NCI-H146 treated with DMSO at 0.1 percent for 48 hours (cell line): Measurements from ENCODE around the gene EFCAB8.
"Not testable (repeated sequence)": the region's sequence is repeated elsewhere in the genome, so short reads cannot be mapped to it uniquely, and the experiment has no call there.

Source experiments
- DNase-seq: peaks from one replicate; lab custom pipeline; 2025; ENCODE audit not compliant: unreplicated experiment; lab: John Stamatoyannopoulos, UW

The EFCAB8 gene

DNA sequence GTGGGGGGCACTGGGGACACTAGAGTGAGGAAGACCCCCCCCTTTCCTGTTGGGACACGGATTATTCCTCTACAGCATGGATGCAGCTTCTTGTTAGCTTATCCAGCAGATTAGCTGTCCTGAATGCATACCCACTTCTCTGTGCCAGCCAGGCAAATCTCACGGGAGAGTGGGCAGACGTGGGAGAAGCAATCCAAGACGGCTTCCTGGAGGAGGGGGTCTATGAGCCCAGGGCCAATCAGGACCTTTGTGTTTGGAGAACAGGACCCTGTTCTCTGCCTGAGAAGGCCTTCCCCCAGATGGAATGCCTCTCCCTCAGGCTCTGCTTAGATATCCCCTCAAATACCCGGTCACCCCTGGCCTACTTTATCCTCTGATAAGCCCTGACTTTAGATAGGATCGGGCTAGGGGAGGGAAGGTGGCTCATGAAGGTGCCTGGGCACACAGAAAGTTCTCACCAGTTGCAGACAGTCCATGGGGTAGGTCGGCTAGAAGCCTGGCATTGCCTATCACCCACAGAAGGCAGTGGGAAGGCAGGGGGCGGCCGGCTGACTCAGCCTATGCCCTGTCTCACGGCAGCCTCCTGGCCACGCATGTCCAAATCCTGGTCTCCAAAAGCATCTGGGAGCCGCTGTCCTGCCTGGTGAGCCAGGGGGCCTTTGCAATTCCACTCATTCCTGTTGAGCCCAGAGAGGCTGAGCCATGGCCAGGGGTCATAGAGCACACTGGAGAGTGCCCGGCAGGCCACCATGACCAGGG lies 110.8 kb downstream of the EFCAB8 start:
- DNase-seq, result no peak

DNA sequence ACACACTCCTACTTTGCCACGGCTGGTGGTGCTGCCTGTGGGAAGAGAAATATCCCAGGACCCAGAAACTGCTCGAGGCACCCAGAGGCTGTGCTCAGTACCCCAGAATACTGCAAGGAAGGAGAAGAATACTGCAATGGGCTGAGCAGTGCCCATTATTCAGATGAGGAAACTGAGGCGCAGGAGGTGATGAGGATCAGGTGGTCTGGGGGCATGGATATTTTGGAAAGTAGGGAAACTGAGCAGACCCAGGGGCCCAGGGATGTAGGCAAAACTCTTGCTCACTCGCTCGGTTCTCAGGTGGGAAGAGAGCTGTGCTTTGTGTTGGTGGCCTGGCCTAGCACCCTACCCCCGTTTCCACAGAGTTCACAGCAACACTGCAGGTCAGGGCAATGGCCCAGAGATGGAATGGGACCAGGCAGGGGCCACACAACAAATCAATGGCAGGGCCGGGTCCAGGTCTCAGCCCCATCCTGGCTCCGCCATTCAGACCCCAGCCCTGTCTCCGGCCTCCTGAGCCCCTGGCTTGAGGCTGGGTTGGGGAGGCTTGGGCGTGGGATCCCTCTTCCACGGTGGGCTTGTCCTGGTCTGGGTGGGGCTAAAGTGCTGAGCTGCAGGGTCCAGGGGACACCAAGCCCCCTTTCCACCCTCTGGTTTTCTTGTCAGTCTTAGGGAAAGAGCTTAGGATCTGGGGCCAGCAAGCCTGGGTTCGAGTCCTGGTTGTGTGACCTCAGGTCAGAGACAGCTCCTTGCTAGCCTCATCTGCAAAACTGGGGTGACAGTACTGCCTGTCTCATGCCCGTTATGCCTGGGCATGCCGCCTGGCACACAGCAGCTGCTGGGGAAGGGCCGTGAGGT lies 111.6 kb downstream of the EFCAB8 start:
- DNase-seq, result no peak

DNA sequence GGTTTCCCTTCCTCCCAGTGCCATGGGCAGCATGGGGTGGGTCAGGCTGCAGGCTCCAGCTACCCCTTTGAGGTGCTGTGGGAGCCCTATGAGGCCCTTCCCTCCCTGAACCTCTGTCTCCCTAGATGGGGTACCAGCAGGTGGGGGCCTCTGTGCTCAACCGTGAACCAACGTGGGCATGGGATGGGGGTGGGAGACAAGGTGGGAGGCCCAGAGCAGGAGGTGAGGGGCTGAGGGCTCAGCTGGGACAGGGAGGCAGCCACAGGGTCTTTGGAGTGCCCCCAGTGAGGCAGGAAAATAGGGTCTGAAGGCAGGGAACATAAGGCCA lies 112.2 kb downstream of the EFCAB8 start:
- DNase-seq, result no peak

DNA sequence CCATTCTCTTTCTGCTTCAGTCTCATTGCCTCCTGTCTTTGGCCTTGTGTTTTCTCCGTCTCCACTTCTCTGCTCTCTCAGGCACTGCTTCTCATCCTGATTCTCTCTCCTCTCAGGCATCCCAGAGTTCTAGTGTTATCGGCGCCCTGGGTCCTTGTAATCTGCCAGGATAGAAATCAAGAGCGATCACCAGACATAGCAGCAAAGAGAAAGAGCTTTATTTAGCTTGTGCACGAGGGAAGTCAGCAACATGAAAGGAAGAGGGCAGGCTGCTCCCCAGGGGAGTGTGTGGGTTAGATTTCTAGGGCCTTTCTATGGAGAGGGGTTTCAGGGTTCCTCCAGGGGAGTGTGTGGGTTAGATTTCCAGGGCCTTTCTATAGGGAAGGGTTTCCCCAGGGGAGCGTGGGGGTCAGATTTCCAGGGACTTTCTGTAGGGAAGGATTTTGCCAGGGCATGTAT lies 113.0 kb downstream of the EFCAB8 start:
- no peak for DNase-seq

DNA sequence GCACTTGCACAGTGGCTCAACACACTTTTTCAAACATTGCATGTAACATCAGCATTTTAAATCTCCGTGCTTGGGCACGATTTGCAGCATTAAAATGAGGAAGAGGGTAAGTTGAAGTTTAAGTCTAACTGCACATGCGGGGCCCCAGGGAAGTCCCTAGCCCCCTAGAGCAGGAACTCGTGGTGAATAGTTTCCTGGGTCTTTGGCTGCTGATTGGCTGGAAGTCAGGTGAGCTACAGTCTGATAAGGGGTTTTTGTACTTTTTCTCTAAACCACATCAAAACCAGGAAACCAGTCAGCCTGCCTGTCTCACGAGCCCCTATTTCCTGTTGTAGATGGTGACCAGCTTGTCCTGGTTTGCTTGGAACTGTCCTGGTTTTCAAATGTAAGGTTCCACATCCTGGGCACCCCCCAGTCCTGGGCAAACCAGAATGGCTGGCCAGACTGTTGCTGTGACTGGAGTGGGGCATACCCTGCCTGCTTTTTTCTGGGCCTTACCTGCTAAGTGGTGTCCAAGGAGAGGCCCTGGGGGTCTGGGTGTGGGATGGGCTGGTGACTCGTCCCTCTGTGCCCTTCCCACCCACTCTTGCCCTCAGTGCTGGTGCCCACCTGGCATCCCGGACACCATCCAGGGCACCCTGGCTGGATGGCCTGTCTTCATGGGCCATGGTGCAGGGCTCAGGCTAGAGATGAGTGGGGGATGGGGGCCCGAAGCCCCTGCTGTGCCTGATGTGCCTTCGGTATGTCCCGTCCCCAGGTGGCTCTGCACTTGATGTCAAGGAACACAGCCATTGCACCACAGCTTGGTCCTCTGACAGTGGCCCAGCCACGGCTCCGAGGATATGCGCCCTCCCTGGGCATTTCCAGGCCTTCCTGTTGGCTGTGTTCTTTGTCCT lies 113.7 kb downstream of the EFCAB8 start:
- no peak for DNase-seq

DNA sequence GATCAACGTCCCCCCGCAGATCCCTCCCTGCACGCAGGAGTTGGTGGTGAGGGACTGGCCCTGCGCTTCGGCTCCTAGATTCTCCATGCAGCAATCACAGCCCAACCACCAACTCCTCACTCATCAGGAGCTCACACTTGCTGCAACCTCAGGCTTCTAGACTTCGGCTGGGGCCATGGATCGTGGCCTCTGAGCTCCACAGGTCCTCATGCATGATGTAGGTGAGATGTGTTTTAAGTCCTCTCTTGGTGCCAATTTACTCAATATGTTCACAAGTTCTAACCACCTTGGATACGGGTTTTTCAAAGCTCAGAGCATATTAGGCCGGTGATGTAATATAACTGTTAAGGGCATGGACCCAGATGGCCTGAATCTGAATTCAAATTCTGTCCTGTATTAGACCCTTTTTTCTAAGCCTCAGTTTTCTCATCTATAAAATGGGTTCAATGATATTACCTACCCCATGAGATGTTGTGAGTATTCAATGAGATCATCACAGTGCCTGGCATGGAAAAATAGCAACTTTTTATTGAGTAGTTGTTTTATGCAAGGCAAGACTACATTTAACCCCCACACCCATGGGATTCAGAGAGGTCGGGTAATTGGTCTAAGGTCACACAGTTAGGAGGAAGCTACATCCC lies 114.5 kb downstream of the EFCAB8 start:
- no peak for DNase-seq

DNA sequence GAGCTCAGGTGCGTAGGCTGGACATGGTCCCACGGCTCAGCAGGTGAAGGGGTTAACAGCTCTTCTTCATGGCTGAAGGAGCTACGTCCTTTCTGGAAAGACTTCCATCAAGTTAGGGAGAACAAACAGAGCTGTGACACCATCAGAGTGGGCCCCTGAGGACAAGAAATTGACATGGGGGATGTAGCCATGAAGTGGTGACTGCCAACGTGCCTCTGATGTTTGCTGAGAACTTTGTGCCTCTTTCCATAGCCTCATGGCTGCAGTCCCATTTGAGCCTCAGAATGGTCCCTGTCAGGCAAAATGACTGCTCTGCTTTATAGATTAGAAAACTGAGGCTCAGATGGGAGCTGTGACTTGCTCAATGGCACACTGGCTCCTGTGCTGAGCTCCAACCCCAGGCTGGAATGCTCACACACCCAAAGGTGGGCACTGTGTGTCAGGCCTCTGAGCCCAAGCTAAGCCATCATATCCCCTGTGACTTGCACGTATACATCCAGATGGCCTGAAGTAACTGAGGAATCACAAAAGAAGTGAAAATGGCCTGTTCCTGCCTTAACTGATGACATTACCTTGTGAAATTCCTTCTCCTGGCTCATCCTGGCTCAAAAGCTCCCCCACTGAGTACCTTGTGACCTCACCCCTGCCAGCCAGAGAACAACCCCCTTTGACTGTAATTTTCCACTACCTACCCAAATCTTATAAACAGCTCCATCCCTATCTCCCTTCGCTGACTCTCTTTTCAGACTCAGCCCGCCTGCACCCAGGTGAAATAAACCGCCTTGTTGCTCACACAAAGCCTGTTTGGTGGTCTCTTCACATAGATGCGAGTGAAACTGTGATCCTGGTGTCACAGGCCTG lies 115.7 kb downstream of the EFCAB8 start:
- DNase-seq, result not testable (repeated sequence)

DNA sequence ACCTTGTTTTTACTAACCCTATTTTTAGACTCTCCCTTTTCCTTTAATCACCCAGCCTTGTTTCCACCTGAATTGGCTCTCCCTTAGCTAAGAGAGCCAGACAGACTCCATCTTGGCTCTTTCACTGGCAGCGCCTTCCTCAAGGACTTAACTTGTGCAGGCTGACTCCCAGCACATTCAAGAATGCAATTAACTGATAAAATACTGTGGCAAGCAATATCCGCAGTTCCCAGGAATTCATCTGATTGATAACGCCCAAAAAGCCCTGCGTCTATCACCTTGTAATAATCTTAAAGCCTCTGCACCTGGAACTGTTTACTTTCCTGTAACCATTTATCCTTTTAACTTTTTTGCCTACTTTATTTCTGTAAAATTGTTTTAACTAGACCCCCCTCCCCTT lies 116.4 kb downstream of the EFCAB8 start:
- not testable (repeated sequence) for DNase-seq

DNA sequence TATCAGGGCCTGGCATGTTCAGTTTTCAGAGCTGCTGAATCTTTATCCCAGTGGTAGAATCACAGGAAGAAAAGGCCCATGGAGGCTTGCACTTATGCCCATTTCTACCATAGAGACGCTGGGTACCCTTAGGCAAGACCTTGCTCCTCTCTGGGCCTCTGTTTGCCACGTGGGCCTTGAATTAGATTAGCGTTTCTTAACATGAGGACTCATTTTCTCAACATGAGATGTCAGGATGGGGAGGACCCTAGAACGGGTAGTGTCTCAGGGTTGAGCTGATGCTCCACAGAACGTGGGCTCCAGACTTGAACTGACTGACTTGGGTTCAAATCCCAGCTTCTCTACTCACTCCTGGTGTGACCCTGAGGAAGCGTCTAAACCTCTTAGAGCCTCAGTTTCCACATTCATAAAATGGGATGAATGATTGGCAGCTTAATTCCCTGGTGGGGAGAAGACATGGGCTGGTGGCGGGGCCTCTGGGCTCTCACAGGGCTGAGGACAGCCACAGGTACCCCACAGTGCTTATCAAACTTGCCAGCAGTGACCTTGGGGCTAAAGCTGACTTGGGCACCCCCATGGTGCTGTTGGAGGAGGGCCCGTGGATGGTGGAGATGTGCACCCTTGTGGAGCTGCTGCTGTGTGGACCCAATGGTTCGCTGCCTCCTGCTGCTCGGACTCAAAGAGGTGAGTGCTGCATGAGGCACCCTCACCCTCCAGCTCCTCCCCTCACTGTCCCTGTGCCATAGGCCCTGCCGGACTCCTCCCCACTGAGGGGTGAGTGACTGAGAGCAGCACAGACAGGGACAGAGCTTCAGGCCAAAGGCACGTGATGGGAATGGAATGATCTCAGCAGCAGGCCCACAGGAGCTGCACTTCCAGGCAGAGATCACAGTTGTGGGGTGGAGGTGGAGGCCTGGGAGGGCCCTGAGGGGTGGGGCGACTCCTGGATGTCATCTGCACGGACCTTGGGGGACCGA lies 117.3 kb downstream of the EFCAB8 start:
- DNase-seq, result no peak

DNA sequence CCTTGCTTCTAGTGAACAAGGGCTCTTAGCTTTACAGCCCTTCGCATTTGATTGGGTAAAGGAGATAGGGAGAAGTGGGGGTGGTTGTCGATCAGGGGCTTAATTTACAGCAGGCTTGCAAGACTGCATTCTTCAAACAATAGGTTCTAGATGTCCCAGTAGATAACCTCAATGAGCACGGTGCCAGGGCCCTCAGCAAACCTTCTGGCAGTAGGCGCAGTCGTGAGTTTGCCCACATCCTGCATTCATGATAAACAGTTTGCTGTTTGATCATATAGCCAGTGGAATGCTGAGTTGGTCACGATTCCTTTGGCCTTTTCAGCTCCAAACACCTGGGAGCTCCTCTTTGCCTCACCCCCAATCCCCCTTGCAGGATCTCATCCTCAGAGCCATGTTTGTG lies 118.0 kb downstream of the EFCAB8 start:
- DNase-seq, result no peak

DNA sequence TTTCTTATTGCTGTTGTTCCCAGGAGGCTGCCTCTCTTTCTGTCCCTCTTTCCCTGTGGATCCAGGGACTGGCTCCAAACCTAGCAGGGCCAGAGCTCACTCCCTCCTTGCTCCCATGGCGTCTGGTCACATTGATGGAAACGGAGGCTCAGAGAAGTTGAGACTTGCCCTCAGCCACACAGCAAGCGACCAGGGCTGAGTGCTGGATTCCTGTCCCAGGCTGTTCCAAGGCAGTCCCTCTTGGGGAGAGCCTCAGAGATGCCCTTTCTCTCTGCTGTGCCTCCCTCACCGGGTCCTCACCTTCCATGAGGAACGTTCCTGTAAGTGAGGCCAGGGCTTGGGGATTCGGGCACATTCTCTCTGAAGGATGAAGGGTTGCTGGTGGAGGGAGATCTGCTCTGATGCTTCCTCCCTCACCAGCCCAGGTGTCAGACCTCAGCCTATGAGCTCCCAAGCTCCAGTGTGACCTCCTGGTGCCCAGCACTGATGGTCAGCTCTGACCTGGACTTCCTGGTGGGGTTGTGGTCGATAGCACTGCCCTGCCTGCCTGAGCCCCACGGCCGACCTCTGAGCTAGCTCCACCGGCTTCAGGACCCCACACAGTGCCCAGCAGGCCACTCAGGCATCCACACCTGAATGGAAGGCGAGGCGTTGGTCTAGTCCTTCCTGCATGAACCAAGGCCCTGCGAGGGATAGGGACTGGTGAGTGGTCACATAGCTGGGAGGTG lies 118.7 kb downstream of the EFCAB8 start:
- no peak for DNase-seq

DNA sequence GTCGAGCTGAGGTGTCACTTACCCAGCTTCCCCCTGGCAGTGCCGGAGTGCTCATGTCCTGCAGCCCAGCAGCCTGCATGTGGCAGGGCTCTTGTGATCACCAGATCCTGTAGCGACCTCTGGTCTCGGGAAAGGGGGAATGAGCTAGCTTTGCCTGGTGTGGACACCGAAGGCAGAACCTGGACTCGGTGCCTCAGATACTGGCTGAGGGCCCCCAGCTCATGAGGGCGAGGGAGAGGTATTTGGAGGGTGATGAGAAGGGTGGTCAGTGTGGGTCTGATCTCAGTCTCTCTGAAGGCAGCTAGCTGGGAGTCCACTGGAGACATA lies 119.2 kb downstream of the EFCAB8 start:
- no peak for DNase-seq

DNA sequence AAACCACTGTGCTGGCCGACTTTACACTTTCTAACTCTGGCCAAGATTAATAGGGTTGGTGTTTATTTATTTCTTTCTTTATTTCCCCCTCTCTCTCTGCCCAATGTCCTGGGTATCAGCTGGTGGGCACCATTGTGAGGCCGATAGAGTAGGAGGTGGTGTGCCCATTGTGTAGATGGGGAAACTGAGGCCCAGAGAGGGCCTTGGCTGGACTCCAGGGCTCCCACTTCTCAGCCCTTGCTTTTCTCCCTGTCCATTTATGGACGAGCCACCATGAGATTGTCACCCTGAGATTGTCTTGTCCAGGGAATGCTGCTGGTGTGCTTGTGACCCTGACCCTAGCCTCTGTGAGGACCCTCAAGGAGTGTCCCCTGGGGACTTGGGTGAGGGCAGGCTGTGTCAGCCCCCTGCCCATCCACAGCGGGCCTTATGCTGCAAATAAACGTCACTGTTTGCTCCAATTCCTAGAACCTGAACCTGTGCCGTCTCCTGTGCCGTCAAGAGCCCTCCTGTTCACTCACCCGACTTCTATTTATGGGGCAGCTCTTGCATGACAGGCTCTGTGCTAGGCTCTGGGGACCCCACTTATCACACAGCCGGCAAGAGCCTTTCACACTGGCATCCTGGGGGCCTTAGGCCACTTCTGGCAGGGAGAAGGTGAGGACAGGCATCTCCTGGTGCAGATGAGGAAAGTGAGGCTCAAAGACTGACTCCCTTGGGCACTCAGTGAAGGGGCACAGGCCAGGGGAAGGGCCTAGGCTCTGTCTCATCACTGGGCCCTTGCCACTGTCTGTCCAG lies 120.7 kb downstream of the EFCAB8 start:
- no peak for DNase-seq

DNA sequence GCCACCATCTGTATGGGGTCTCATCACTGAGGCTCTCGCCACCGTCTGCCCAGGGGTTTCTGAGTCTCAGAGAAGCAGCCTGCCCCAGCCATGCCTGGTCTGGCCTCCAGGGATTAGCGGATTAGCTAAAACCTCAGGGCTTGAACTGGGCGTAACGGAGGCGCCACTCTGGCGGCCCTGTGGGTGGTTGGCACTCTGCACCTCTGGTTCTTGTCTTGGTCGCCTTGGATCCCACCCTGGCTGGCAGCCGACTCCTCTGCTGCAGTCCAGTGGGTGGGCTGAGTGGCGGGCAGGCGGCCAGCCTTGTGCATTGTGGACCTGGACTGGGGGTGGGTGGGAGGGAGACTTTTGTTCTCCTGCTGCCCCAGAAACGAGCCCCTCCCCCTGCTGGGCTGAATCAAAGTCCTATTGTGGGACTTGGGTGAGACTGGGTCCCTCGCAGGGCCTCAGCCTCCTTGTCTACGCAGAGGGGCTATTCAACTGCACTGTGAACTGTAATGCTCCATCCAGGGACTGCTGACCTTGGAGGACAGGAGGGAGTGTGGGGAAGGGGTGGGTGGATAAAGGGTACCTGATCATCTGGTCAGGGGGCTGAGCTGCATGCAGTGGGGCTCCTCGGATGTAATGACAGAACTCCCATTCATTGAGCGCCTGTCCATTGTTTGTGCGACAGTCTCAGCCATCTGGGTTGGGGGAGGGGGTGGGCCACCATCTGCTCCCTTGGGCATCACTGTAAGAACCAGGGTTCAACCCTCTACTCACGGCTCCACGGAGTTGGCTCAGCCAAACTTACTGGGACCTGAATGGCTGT lies 121.6 kb downstream of the EFCAB8 start:
- no peak for DNase-seq

DNA sequence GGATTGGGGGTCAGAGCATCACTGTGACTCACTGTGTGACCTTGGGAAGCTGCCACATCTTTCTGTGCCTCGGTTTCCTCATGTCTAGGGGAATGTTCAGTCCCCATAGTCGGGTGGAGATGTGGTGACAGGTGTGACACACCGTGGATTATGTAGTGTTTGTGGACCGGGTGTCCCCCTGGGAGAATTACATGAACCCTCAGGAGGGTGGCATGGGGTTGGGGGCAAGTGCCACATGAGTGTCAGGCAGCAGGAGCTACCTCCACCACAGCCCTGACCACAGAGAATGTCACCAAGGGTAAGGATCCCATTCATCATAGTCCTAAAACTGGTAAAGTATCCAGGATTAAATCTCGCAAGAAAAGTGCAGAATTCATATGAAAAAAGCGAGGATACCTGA lies 122.3 kb downstream of the EFCAB8 start:
- DNase-seq, result no peak

DNA sequence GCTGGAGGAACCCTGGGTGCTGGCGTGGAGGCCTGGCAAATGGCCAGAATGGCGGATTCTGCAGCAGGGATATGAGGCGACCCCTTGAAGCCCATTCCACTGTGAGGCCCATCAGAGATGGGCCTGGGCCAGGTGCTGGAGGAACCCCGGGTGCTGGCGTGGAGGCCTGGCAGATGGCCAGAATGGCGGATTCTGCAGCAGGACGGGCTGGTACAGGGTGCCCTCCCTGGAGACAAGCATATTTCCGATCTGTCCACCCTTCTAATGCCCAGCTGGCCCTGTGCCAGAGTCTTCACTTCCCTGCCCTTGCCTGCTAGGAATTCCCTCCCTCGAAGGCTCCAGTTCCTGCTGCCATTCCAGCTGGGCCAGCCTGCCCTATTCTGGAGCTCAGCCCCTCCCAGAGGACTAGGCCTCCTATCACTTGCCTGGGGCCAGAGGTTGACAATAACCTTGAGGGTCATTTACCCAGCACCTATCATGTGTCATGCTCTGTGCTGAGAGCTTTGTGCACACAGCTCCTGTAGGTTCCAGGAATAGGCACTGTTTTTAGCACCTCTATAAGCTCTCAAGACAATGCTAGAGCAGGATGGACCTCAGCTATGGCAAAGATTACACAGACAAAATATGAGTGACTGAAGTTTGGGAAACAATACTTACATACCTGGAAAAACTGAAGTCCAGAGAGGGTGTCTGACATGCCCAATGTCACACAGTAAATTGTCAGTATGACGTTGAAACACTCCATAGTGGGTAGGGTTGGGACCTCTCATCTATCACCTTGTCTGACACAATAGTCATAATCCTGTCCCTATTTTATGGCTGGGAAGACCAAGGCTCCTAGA lies 124.1 kb downstream of the EFCAB8 start:
- no peak for DNase-seq
